GM12801 (cell line): ENCODE results near the gene PDGFD.

Source experiments
- CTCF ChIP-seq: IDR thresholded peaks from one replicate; pipeline ENCODE4 v1.5.1; 2011; ENCODE audit warnings: control low read depth; ENCODE audit not compliant: insufficient read length; ENCODE audit errors: extremely low read depth

PDGFD gene

GRCh38 chr11:103997082-103997481, 166.9 kb downstream of the PDGFD start:
- no peak for TF ChIP-seq CTCF

- TF ChIP-seq CTCF: no peak
These were observed 168.1 kb downstream of the PDGFD start for GRCh38 chr11:103995896-103996295.

- no peak for TF ChIP-seq CTCF
These were observed 169.4 kb downstream of the PDGFD start for GRCh38 chr11:103994518-103994917.

GRCh38 chr11:103994094-103994493, 169.9 kb downstream of the PDGFD start:
- no peak for TF ChIP-seq CTCF

- TF ChIP-seq CTCF: no peak
These were observed 170.4 kb downstream of the PDGFD start for GRCh38 chr11:103993507-103993906.

- TF ChIP-seq CTCF: no peak
These were observed 175.4 kb downstream of the PDGFD start for GRCh38 chr11:103988595-103988969.

- no peak for TF ChIP-seq CTCF
These were observed 176.0 kb downstream of the PDGFD start for GRCh38 chr11:103987629-103988594.
